Measurements from ENCODE around the gene GREB1L. TPM values are rescaled to one million over a fixed set of nuclear protein-coding genes. Genes with fewer than 3 reads are reported as not detected.

GREB1L gene
- under 1 TPM; under 0.01 to 0.33 TPM for total RNA-seq

DNA sequence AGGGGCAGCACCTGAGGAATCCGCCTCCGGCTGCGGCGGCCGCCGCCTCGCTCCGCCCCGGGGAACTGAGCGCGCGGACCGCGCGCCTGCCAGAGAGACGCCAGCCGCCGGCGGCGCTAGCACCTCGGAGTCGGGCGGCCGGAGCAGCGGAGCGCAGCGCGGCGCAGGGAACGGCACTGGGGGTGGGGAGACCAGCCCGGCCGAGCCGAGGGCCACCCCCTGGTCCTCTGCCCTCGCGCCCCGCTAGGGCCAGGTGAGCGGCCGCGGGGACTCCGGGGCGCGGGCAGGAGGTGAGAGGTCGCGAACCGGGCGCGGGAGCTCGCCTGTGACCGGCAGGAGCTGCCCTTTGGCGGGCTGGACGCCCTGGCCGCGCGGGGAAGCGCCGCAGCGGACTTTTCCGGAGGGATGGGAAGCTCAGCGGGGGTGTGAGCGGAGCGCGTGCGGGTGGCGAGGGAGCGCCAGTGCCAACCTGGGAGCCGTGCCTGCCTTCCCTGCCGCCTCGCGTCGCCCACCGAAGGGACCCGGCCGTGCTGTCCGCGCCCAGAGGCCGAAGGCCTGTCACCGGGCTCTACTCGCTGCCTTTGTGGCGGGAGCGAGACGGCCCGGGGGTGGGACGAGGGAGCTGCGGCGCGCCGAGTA lies at the start of gene GREB1L:
GREB1L (plus strand) TSS at position 92 of the 639 bp plus-strand sequence. CDS start 141,287 bp downstream, outside the sequence.

Small RNA genes within 50 kb of the gene (small RNA-seq; reads per million reads assigned to genes)
- gene RF00603 = 0 reads per million in 2 donors

Other genes with a start within 250 kb of the GREB1L start
- gene ROCK1, start 130.4 kb upstream of the GREB1L start, total RNA-seq = 10 to 100 TPM; 16.2 to 20.6 TPM

Measured in melanocyte of skin (primary cell).